Hippocampal formation (tissue), 2 donors: ENCODE results near the gene RTF2.
A peak's percentile ranks its signal among the peaks of the same experiment; 100 is the strongest.

Experiments
- DNase-seq, 2 donors: peaks; one replicate each; lab custom pipeline; 2025; lab: John Stamatoyannopoulos, UW

Gene RTF2

DNA sequence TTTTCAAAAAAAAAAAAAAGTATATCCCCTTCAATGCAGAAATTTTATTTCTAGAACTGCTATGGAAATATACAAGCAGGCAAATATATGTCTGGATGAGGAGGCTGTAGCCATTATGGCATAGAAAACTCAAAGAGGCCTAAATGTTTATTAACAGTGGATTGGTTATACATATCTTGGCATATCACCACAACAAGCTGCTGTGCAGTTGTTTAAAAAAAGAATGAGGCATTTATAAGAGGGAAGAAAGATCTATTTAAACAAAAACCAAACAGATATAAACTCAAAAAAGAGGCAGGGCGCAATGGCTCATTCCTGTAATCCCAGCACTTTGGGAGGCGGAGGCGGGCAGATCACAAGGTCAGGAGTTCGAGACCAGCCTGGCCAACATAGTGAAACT lies 30.1 kb upstream of the RTF2 start:
- no peak for DNase-seq

- DNase-seq: no peak
Measured at GRCh38 chr20:56439771-56440291, 28.6 kb upstream of the RTF2 start.

- no peak for DNase-seq
Measured at GRCh38 chr20:56440346-56441007, 27.9 kb upstream of the RTF2 start.

DNA sequence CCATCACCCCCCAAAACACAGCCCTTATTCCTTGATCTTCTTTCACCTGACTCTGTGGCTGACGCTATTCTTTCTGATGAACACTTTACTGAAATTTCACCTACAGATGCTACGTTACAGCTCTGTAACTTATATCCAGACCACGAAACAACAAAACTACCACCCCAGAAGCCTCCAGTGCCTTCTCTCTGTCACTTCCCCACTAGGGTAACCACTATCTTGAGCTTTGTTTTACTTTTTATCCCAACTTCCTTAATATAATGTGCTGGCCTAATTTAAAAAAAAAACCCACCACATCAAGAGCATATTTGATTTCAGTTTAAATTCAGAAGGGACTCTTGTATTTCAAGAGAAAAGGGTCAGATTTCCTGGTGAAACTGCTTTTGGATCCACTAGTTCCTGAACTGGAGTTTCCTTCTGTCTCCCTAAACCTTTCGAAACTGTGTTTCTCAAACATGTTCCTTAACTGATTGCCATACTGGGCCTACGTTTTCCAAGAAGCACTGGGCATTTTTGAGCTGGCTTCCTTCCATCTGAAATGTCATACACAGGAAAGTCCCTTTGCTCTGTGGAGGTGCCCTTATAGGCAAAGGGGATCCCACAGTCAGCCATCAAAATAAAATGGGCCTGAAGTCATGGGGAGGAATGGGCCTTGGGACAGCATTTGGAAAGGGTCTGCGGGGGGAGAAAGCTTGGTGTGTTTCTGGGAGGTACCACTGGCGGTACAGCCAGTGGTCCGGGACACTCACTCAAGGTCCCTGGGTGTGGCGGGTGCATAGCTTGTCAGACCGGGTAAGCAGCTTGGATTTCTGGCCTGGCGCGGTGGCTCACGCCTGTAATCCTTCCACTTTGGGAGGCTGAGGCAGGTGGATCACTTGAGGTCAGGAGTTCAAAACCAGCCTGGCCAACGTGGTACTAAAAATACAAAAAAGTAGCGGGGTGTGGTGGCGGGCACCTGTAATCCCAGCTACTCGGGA lies 25.8 kb upstream of the RTF2 start:
- DNase-seq: no peak

GRCh38 chr20:56443654-56444540 lies 24.5 kb upstream of the RTF2 start:
- DNase-seq: no peak

DNA sequence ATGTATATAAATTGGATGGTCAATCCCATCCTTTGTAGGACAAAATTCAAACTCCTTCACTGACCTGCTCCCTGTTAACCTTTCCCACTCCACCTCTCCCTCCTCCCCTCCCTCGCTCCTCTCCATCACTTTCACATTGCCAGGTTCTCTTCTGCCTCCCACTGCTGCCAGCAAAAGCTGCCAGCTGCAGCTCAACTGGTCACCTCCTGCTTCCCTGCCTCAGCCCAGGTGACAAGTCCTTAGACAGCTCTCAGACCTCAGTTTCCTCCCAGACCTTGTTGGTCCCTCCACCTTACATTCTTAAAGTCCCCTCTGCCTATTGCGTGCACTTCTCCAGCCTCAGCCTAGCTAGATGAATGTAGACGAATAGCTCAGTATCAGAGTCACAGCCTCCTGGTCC lies 23.3 kb upstream of the RTF2 start:
- no peak for DNase-seq

GRCh38 chr20:56445540-56445939 lies 22.9 kb upstream of the RTF2 start:
- DNase-seq: no peak

DNA sequence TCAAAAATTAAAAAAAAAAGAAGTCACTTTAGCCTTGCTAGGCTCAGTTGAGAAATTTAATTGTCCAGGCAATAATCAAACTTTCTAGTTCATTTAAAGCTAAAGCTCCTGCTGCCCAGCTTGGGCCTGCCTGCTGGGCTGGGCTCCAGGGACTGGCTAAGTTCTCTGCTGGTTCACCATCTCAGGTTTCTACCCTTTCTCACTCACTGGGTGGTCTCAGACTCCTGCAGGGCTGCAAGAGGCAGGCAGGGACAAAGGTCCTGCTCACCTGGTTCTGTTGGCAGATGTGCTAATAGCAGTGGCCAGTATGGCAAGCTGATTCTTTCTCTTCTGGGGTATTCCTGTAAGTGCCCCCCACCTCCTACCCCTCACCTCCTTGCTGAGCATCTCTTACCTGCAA lies 21.2 kb upstream of the RTF2 start:
- DNase-seq: no peak

DNA sequence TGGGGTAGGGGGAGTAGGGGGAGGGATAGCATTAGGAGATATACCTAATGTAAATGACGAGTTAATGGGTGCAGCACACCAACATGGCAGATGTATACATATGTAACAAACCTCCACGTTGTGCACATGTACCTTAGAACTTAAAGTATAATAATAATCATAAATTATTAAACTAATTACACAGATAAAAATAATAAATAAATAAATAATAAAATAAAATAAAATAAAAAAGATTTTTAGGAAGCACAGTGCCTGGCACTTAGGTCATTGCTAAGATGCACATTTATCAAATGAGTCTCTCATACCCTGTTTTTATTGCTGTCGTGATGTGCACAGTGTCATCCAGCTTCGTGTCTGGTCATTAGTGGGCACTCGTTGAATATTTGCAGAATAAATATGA lies 19.0 kb upstream of the RTF2 start:
- no peak for DNase-seq

DNA sequence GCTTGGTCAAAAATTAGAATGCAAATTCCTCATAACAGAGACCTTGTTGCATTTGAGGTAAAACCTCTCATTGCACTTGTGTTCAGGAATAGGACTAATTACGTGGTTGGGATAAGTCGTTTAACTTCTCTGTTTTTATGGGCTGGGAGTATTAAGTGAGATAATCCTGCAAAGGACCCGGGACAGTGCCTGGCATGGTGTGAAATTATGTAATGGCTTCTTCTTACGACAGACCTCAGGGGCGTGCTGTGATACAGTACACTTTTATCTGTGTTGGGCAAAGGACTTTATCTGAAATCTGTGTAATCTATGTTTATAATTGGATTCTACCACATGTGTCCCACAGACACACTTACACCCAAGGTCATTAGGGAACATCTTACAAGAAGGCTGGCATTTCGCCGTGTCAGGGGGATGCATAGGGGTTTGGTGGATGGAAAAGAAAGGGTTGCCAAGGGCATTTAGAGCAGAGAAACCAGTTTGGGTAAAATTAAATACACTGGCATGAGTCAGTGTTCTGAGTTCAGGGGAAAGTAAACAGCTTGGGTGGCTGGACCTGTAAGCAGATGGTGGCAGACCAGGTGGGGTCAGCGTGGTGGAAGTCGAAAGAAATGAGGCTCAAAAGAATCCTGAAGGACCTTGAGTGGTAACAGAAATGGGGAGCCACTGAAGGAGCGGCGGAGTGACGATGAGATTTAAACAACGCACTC lies 17.2 kb upstream of the RTF2 start:
- DNase-seq: no peak

- no peak for DNase-seq
Measured at GRCh38 chr20:56453352-56453751, 15.1 kb upstream of the RTF2 start.

DNA sequence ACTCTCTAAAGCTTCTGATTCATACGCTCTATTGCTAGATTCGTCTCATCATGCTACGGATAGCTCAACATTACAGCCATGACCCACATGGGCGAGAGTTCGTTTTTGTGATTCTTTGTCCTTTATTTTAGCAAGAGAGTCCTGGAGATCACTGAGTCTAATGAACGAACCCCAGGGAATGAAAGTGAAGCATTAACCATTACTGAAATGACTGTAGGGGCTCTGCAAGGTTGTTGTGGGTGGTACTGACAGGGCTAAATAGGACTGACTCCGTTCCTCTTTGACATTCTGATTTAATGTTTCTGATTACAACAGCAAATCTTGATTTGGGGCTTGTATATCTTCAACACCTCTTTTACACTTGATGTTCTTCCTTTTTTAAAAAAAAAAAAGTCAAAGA lies 13.7 kb upstream of the RTF2 start:
- no peak for DNase-seq

DNA sequence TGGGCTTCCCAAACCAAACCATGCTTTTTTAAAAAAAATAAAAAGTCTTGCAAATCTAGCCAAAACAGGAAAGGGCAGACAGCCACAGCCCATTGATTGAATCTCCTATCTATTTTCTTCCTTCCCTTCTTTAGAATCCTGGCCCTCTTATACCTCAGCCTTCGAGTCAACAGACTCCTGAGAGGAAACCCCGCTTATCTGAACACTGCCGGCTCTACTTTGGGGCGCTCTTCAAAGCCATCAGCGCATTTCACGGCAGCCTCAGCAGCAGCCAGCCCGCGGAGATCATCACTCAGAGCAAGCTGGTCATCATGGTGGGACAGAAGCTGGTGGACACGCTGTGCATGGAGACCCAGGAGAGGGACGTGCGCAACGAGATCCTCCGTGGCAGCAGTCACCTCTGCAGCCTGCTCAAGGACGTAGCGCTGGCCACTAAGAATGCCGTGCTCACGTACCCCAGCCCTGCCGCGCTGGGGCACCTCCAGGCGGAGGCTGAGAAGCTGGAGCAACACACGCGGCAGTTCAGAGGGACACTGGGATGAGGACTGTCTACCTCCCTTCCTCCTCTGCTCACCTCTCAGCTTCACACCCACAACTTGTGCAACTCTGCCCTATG lies 10.1 kb upstream of the RTF2 start:
- no peak for DNase-seq

DNA sequence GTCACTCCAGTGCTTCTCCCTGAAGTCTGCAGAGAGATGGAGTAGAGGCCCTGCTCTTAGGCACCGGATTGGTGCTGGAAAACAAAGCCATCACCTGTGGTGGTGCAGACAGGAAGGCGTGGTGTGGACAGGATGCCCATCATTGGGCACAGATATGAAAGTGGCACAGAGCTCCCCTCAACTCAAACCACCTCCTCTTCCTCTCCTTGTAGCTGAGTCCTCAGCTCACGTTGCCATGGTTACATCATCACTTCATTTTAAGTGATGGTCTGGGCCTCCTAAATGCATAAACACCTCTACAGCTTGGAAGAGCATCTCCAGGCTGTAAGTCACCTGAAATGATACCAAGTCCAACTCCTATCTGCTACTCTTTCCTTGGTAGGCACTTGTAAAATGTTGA lies 8.0 kb upstream of the RTF2 start:
- no peak for DNase-seq

DNA sequence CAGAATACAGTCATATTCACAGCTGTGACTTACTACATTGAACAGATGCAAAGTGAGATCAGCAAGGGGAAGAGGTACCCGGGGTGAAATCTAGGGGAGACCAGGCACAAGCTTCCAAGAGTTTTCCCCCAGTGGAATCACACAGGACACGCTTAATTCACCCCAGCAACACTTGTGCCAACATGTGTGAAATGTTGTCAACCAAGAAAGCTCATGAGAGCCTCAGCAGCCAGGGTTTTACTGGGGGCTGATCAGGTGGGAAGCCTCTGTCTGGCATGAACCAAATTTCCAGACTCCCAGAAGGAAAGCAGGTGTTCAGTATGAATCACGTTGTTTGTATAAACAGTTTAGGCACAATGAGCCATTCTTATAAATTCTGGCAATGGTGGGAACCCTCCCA lies 6.9 kb upstream of the RTF2 start:
- DNase-seq: no peak

GRCh38 chr20:56463428-56463827 lies 5.0 kb upstream of the RTF2 start:
- no peak for DNase-seq

DNA sequence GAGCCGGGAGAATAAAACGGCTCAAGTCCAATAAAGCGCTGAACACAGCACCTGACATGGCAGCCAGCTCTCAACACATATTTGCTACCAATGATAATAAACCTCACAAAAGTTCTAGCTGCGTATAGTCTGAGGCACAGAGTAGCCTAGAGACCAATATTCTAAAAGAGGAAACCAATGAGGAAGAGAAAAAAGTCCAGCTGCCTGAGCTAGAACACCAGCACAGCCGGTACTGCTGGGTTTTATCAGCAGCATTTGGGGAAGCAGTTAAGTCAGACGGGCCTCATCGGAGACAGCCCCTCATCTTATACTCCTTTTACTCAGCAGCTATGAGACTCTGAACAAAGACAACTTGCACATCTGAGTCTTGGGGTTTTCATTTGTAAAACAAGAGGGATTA lies 2.4 kb upstream of the RTF2 start:
- DNase-seq: peak in 1 of 2 donors; percentile 27

- no peak for DNase-seq
Measured at GRCh38 chr20:56467968-56468315, 485 bp upstream of the RTF2 start.

- no peak for DNase-seq
Measured at GRCh38 chr20:56469077-56469449, 636 bp downstream of the RTF2 start.

- no peak for DNase-seq
Measured at GRCh38 chr20:56483970-56484369, 15.5 kb downstream of the RTF2 start.

- no peak for DNase-seq
Measured at GRCh38 chr20:56487216-56487615, 18.8 kb downstream of the RTF2 start.
